ENCODE measurements around the gene CENPP. TPM values are rescaled to one million over a fixed set of nuclear protein-coding genes. Genes with fewer than 3 reads are reported as not detected.

CENPP gene
- total RNA-seq, 4 donors from 2014 or later = 0.37 to 7.1 (median 3.2) TPM

DNA sequence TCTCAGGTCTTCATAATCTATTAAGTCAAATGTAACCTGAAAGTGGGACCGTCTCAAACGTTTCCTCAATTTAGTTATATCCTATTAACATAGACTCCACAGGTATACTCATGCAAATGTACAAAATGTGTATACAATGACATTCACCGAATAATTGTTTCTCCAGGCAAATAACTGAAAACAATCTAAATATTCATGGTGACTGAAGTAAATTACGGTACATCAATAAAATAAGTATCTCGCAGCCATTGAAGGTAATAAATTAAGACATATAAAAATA, 32.7 kb upstream of the CENPP start:
- in situ Hi-C loops (cut with MboI; ENCODE audit: low pct_ligation_motif_present in 1 of 4, low pct_unique_long_range_greater_than_20kb in 1 of 4, low sequenced_read_pairs in 3 of 4) = no loop called here
- peak overlapping the region; percentile 79 to 85 (median 82) for H3K27ac ChIP-seq
- no peak for TF ChIP-seq POLR2AphosphoS5 (IDR thresholded peaks at IDR 0.05)
- TF ChIP-seq, protein P1, sequence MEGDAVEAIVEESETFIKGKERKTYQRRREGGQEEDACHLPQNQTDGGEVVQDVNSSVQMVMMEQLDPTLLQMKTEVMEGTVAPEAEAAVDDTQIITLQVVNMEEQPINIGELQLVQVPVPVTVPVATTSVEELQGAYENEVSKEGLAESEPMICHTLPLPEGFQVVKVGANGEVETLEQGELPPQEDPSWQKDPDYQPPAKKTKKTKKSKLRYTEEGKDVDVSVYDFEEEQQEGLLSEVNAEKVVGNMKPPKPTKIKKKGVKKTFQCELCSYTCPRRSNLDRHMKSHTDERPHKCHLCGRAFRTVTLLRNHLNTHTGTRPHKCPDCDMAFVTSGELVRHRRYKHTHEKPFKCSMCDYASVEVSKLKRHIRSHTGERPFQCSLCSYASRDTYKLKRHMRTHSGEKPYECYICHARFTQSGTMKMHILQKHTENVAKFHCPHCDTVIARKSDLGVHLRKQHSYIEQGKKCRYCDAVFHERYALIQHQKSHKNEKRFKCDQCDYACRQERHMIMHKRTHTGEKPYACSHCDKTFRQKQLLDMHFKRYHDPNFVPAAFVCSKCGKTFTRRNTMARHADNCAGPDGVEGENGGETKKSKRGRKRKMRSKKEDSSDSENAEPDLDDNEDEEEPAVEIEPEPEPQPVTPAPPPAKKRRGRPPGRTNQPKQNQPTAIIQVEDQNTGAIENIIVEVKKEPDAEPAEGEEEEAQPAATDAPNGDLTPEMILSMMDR (IDR thresholded peaks at IDR 0.05) = no peak
- no peak for TF ChIP-seq POLR2A (IDR thresholded peaks at IDR 0.05)
- TF ChIP-seq EP300 (IDR thresholded peaks at IDR 0.05; ENCODE audit: low read depth) = no peak
- peaks cover 0 to 16% (median 5%) of the 10 kb centered on the region in 4 donors for H3K36me3 ChIP-seq
- H3K27me3 ChIP-seq = no peaks in the 10 kb centered on the region
- no peak for DNase-seq
- peaks cover 7 to 31% (median 17%) of the 10 kb centered on the region in 4 donors for H3K4me1 ChIP-seq
- 0 to 1% methylated on average over 5 of the region's 5 CpGs for WGBS, 2 donors (ENCODE audit: low coverage in 1 of 2)
- intact Hi-C loops (cut with DNase I; ENCODE audit: low total_unique reads) = loop anchor here (10.0 kb wide), 1 partner anchor 158 kb away; no protein-coding TSS in a partner anchor
- H3K9me3 ChIP-seq = no peaks in the 10 kb centered on the region
- H3K4me3 ChIP-seq = peak overlapping the region; percentile 58 to 86 (median 72)

DNA sequence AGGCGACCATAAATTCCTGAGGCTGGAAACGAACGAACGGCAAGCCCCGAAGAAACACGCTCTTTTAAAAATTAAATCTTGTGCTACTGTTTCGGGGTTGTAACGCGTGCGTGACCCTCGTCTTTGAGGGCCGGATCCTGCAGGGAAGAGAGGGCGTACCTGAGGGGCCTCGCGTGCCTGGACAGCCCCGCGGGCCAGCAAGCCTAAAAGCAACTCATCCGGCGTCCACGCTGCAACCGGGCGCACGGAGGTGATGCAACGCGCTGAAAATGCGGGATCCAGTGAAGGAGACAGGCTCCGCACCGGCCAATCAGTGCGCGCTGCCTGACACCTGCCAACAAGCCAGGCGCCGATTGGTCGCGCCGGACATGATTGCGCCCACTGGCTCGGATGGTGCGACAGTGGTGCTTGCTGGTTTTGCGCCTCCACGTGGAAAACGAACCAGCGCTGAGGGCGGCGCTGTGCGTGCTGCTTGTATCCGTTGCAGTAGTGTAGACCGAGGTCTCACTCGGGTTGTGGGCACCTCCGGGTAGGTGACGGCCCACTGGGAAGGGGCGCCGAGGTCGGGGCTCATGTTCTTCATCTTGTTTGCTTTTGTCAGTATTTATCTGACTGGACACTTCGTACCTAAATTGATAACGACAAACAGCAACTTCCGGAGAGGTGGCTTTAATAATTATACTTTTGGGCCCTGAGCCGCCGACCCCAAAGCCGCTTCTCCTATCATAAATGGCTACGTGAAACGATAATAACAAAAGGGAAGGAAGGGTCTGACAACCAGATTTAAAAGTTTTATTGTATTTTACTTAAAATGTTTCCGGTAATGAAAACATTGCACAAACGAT, 32.1 kb upstream of the CENPP start, which contains the start of gene IARS1:
Gene IARS1, minus strand, starts transcription at position 246 of the 845 bp plus-strand sequence. CDS start 4,278 bp downstream, outside the sequence.
- H3K27ac ChIP-seq = peak within 1 kb of the TSS; percentile 79 to 85 (median 82)
- no peaks in the 10 kb centered on the region for H3K9me3 ChIP-seq
- H3K36me3 ChIP-seq = peaks cover 0 to 19% (median 8%) of the 10 kb centered on the region in 4 donors
- 0 to 1% methylated on average over 12 to 63 of the region's 63 CpGs for WGBS, 2 donors (ENCODE audit: low coverage in 1 of 2)
- in situ Hi-C loops (cut with MboI; ENCODE audit: low pct_ligation_motif_present in 1 of 4, low pct_unique_long_range_greater_than_20kb in 1 of 4, low sequenced_read_pairs in 3 of 4) (no loop called here), intact Hi-C loops (cut with DNase I; ENCODE audit: low total_unique reads) (loop anchor here (10.0 kb wide), 1 partner anchor 159 kb away; no protein-coding TSS in a partner anchor)
- peak; percentile 99 for DNase-seq
- no peaks in the 10 kb centered on the region for H3K27me3 ChIP-seq
- peaks cover 7 to 31% (median 17%) of the 10 kb centered on the region in 4 donors for H3K4me1 ChIP-seq
- TF ChIP-seq, protein P1 (IDR thresholded peaks at IDR 0.05) = peak in 4 of 5 experiments; percentile 13 to 43 (median 16)
- TF ChIP-seq EP300 (IDR thresholded peaks at IDR 0.05; ENCODE audit: low read depth) (no peak), POLR2AphosphoS5 (IDR thresholded peaks at IDR 0.05) (peak; percentile 88 to 90 (median 88)), POLR2A (IDR thresholded peaks at IDR 0.05) (peak; percentile 73)
- H3K4me3 ChIP-seq = peak within 1 kb of the TSS; percentile 58 to 86 (median 72)

DNA sequence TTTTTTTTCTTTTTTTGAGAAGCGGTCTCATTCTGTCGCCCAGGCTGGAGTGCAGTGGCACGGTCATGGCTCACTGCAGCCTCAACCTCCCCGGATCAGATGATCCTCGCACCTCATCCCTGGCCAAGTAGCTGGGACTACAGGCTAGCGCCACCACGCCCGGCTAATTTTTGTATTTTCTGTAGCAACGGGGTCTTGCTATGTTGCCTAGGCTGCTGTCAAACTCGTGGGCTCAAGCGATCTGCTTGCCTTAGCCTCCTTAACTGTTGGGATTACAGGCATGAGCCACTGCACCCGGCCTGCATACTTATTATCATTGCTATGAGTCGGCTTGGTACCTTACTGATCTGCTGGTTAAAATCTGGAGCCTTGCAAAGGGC, 31.5 kb upstream of the CENPP start:
- in situ Hi-C loops (cut with MboI; ENCODE audit: low pct_ligation_motif_present in 1 of 4, low pct_unique_long_range_greater_than_20kb in 1 of 4, low sequenced_read_pairs in 3 of 4) = no loop called here
- Histone ChIP-seq H3K27ac (peak overlapping the region; percentile 79 to 85 (median 82)), H3K27me3 (no peaks in the 10 kb centered on the region), H3K9me3 (no peaks in the 10 kb centered on the region), H3K4me1 (peaks cover 7 to 31% (median 17%) of the 10 kb centered on the region in 4 donors), H3K4me3 (peak overlapping the region; percentile 26 to 86 (median 65)), H3K36me3 (peaks cover 0 to 25% (median 11%) of the 10 kb centered on the region in 4 donors)
- DNase-seq = no peak
- no peak for TF ChIP-seq POLR2AphosphoS5 (IDR thresholded peaks at IDR 0.05)
- TF ChIP-seq EP300 (IDR thresholded peaks at IDR 0.05; ENCODE audit: low read depth) = no peak
- TF ChIP-seq, protein P1 (IDR thresholded peaks at IDR 0.05) = no peak
- no peak for TF ChIP-seq POLR2A (IDR thresholded peaks at IDR 0.05)
- intact Hi-C loops (cut with DNase I; ENCODE audit: low total_unique reads) = loop anchor here (10.0 kb wide), 1 partner anchor 159 kb away; no protein-coding TSS in a partner anchor
- WGBS, 2 donors (ENCODE audit: low coverage in 1 of 2) = 6 to 13% methylated on average over 5 to 13 of the region's 13 CpGs

DNA sequence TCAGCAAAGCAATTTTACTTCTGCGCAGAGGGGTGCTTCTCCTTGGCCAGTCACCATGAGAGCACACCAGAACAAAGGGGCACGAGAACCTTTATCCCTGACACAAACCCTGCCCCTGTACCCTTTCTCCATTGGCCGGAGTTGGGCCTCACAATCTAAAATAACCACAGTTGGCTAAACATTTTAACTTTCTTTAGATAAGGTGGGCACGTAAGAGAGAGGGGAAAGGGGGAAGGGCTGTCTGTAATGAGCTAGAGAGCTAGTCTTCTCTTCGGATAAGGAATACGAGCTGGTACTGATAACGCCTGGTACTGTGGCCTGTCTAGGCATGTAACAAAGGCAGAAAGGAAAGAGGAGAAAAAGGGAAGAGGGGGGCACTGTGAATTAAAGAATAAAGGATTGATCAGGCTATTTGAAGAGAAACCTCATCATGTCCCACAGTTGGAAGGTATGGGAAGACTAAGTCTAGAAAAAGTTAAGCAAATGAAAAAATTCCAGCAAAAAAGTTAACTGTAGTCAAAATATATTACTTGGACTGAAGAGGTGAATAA, 30.4 kb upstream of the CENPP start:
- H3K4me3 ChIP-seq = no peak overlapping the region
- intact Hi-C loops (cut with DNase I; ENCODE audit: low total_unique reads) = loop anchor here (10.0 kb wide), 1 partner anchor 161 kb away; no protein-coding TSS in a partner anchor

More for the DNA sequence above, 30.4 kb upstream of the CENPP start:
- 90 to 93% methylated on average over 7 of the region's 7 CpGs for WGBS, 2 donors (ENCODE audit: low coverage in 1 of 2)
- in situ Hi-C loops (cut with MboI; ENCODE audit: low pct_ligation_motif_present in 1 of 4, low pct_unique_long_range_greater_than_20kb in 1 of 4, low sequenced_read_pairs in 3 of 4) = no loop called here
- Histone ChIP-seq H3K27ac (no peak overlapping the region), H3K9me3 (no peaks in the 10 kb centered on the region), H3K36me3 (peaks cover 0 to 36% (median 17%) of the 10 kb centered on the region in 4 donors), H3K4me1 (peaks cover 7 to 31% (median 17%) of the 10 kb centered on the region in 4 donors), H3K27me3 (no peaks in the 10 kb centered on the region)
- DNase-seq = no peak
- TF ChIP-seq, protein P1 (IDR thresholded peaks at IDR 0.05) = no peak

Measured in transverse colon (tissue), 4 donors.